Measurements from ENCODE around the gene SLC25A10.

The SLC25A10 gene

DNA sequence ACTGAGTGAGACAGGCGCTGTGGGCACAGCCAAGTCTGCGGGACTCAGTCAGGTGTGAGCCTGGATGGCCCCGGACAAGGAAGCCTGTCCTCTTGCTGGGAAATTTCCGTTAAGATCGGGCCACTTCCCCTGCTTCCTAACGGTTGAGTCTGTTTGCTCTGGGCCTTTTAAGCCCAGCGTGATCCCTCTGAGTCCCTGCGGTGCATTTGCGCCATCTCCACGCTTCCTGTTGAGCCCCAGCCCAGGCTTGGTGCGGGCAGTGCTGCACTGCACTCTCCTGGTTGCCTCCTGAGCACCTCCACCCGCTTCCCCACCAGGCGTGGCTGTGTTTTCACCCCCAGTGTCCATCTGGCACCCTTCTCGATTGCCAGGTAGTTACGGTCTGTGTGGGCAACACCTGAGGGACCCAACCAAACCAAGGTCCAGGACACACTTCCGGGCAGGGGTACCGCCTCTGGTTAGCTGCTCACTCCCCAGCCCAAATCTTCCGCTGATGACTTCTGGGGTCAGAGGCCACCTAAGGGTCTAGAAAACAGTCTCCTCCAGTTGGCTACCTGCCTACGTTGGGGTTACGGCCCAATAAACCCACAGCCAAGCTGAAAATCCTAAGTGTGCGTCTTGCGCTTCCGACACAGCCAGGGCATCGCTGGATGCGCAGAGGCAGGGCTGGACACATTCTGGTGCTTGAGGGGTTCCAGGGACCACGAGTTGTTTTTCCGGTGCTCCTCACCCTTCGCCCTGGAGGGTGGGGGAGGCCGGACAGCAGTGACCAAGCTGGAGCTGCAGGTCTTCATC is 1.4 kb upstream of the SLC25A10 start:
- no peak overlapping the region for H3K4me3 ChIP-seq (replicated peaks; ENCODE audit: low read depth, low read length)
- peaks cover 23% of the 10 kb centered on the region for H3K36me3 ChIP-seq (ENCODE audit: control insufficient read depth, insufficient read depth, low read length)
- DNase-seq (ENCODE audit: extremely low read depth, insufficient read length) = peak; percentile 36
- H3K27me3 ChIP-seq (replicated peaks; ENCODE audit: control insufficient read depth, insufficient read depth, low read length) = no peaks in the 10 kb centered on the region
- TF ChIP-seq, protein P1, sequence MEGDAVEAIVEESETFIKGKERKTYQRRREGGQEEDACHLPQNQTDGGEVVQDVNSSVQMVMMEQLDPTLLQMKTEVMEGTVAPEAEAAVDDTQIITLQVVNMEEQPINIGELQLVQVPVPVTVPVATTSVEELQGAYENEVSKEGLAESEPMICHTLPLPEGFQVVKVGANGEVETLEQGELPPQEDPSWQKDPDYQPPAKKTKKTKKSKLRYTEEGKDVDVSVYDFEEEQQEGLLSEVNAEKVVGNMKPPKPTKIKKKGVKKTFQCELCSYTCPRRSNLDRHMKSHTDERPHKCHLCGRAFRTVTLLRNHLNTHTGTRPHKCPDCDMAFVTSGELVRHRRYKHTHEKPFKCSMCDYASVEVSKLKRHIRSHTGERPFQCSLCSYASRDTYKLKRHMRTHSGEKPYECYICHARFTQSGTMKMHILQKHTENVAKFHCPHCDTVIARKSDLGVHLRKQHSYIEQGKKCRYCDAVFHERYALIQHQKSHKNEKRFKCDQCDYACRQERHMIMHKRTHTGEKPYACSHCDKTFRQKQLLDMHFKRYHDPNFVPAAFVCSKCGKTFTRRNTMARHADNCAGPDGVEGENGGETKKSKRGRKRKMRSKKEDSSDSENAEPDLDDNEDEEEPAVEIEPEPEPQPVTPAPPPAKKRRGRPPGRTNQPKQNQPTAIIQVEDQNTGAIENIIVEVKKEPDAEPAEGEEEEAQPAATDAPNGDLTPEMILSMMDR (IDR thresholded peaks at IDR 0.05; ENCODE audit: insufficient read depth, low read length, poor library complexity, severe bottlenecking) = no peak

DNA sequence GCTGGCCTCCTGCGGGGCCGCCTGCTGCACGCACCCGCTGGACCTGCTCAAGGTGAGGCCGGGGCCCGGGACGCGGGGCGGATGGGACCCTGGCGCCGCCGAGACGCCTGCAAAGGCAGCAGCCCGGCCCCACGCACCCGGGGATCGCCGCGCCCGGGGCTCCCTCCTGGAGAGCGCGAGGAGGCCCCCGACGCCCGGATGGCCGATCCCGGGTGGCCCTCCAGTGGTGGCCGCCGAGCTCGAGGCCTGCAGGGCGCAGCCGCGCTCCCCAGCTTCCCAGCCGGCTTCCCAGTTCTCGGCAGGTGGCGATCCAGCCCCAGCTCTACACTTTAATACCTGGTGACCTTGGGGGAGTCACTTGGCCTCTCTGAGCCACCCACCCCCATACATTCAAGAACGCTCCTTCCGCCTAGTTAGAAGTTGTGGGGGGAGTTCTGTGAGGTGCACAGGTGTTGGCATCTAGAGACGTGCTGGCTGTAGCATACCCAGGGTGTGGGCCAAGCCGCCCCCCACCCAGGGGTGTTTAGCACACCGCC is 452 bp downstream of the SLC25A10 start:
- Histone ChIP-seq H3K4me3 (replicated peaks; ENCODE audit: low read depth, low read length) (peak overlapping the region; percentile 77), H3K36me3 (ENCODE audit: control insufficient read depth, insufficient read depth, low read length) (peaks cover 15% of the 10 kb centered on the region), H3K27me3 (replicated peaks; ENCODE audit: control insufficient read depth, insufficient read depth, low read length) (no peaks in the 10 kb centered on the region)
- TF ChIP-seq, protein P1 (IDR thresholded peaks at IDR 0.05; ENCODE audit: insufficient read depth, low read length, poor library complexity, severe bottlenecking) = no peak
- no peak for DNase-seq (ENCODE audit: extremely low read depth, insufficient read length)

DNA sequence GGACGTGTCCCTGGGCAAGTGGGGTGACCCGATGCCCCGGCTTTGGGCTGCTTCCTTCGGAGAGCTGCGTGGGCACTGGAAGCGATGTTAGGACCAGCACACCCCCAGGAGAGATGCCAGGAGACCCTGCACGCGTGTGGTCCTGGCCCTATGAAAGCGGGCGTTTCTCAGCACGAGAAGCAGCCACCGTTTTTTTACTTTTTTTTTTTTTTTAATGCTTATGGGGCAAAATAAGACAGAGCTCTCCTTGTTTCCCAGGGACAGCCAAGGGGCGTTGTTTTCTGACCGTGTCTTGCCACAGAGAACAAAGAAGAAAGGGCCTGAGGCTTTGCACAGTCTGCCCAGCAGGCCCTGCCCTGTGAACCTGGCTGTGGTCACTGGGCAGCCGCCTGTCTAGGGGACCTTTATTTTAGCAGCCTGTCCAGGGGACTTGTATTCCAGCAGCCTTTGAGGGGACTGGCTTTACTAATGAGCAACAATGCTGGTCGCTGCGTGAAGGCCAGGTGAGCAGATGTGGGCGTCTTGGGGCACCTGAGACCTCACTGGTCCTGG is 996 bp downstream of the SLC25A10 start:
- Histone ChIP-seq H3K27me3 (replicated peaks; ENCODE audit: control insufficient read depth, insufficient read depth, low read length) (no peaks in the 10 kb centered on the region), H3K4me3 (replicated peaks; ENCODE audit: low read depth, low read length) (peak overlapping the region; percentile 77), H3K36me3 (ENCODE audit: control insufficient read depth, insufficient read depth, low read length) (peaks cover 10% of the 10 kb centered on the region)
- TF ChIP-seq, protein P1 (IDR thresholded peaks at IDR 0.05; ENCODE audit: insufficient read depth, low read length, poor library complexity, severe bottlenecking) = no peak
- DNase-seq (ENCODE audit: extremely low read depth, insufficient read length) = no peak

GRCh38 chr17:81713556-81714411 is 1.7 kb downstream of the SLC25A10 start:
- TF ChIP-seq, protein P1 (IDR thresholded peaks at IDR 0.05; ENCODE audit: insufficient read depth, low read length, poor library complexity, severe bottlenecking) = no peak
- DNase-seq (ENCODE audit: extremely low read depth, insufficient read length) = peak; percentile 19
- H3K27me3 ChIP-seq (replicated peaks; ENCODE audit: control insufficient read depth, insufficient read depth, low read length) = no peaks in the 10 kb centered on the region
- H3K4me3 ChIP-seq (replicated peaks; ENCODE audit: low read depth, low read length) = peak overlapping the region; percentile 77; the same call in 1 of the 2 replicates
- peaks cover 4% of the 10 kb centered on the region for H3K36me3 ChIP-seq (ENCODE audit: control insufficient read depth, insufficient read depth, low read length)

- H3K4me3 ChIP-seq (replicated peaks; ENCODE audit: low read depth, low read length) = no peak overlapping the region
- no peaks in the 10 kb centered on the region for H3K27me3 ChIP-seq (replicated peaks; ENCODE audit: control insufficient read depth, insufficient read depth, low read length)
- H3K36me3 ChIP-seq (ENCODE audit: control insufficient read depth, insufficient read depth, low read length) = peaks cover 4% of the 10 kb centered on the region
- TF ChIP-seq, protein P1 (IDR thresholded peaks at IDR 0.05; ENCODE audit: insufficient read depth, low read length, poor library complexity, severe bottlenecking) = no peak
- DNase-seq (ENCODE audit: extremely low read depth, insufficient read length) = no peak
Observed at GRCh38 chr17:81714412-81715106, 2.5 kb downstream of the SLC25A10 start.

All from GM06990 (cell line).